Activated T-cell treated with anti-CD3 and anti-CD28 coated beads, Interleukin-2, amount 50 U/mL, for 1 hour (primary cell): ENCODE measurements around the gene PODNL1.

Experiments
- DNase-seq: peaks from one replicate; pipeline ENCODE4 v3.0.0-alpha.2; 2020

PODNL1 gene

DNA sequence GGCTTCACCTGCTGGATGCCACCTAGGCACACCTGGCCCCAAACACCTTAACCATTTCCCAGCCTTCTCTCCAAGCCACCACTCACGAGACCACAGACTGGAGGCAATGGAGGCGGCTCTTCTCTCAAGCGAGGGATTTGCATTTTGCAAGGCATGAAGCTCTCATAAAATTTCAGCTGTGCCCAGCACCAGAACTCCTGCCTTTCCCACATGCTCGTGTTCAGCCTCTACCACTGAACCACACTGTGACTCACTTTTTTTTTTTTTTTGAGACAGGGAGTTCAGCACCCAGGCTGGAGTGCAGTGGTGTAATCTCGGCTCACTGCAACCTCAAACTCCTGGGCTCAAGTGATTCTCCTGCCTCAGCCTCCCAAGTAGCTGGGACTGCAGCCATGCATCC, 50.7 kb downstream of the PODNL1 start:
- DNase-seq, result no peak

DNA sequence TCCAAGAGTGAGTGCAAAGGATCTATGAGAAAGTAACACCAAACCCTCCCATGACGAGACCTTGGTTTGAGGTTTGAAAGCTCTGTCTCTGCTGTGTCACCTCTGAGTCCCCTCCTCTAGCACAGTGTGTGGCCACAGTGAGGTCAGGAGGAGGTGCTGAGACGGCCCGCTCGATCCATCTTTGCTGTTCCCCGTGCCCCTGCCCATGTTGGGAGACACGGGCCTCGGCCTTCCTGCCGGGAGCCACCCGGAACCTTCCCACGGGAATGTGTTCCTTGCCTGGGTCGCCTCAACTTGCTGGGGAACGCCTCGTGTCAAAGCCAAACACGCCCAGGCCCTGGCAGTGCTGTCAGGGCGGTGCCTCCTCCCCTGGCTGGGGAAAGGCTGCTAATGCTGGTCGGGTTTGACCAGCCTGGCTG, 51.2 kb downstream of the PODNL1 start:
- no peak for DNase-seq

DNA sequence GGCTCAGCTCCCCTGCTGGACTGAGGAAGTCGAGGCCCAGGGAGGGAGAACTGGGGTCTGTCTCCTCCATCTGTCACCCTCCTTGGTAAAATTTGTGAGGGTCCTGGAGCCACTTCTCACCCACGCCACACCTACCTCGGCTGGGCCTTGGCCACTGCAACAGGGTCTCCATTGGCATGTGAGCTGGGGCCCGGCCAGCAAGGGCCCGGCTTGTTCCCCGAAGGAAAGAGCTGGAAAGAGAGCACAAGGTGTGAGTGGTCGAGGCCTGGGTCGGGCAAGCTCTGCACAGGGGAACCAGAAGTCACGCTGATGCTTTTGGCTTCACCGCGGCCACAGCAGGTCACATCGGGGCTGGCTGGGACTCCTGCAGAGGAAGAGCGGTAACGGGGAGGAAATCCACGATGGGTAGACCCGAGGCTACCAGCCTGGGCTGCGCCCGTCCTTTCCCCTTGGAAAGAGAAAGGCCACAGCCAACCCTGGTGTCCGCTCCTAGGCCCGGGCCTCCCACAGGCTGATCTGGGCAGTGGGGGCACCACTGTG, 52.3 kb downstream of the PODNL1 start:
- DNase-seq, result no peak

DNA sequence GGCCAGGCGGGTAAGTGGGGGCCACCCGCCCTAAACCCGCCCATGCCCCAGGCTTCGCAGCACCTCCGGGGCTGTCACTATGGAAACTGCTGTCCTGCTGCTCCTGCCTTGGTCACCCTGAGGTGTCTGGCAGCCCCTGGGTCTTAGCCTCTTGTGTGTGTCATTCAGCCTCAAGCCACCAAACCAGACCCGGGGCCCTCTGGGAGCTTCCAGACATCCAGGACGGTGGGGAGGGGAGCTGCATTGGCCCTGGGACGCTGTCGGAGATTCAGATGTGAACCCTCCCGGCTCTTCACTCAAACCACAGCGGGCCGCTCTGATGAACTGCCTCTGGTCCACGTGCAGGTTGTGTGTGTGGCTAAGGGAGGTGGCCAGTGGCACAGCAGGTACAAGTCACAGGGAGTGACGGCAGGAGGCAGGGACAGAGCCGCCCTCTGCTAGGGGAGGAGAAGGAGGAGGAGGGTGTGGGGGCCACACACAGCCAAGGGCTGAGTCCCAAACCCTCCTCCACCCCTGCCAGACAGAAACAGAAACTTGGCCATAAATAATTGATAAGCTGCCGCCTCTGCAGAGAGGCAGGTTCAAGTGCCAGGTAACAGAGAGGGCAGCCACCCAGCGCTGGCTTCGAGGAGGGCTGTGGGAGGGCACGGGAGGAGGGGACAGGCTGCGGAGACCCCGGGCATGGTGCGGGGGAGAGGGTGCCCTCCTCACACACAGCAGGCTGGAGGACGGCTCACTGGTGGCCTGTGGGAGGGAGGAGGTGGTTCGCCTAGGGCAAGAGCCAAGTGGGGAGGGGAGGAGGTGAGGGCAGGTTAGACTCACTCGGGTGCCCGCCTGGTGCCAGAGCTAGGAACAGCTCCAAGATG, 53.3 kb downstream of the PODNL1 start:
- no peak for DNase-seq

DNA sequence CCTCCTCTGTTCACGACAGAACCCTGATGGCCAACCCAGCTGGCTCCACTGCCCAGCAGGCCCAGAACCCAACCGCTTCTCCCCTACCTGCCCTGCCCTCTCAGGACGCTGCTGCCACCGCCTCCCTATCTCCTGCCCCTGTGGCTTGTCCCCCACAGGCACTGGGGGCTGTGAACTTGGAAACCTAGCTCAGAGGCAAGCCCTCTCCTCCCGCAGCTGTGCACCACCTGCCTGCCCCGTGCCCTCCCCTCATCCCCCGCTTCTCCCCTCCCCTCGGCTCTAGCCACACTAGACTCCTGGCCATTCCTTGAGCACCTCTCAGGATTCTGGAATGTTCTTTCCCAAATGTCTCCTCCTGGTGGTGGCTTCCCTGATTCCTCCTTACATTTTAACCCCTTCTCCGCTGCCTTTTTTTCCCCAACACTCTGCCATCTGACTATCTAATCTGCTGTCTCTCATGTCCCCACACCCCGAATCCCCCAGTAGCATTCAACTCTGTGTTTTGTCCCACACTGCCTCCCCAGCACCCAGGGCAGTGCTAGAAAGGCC, 54.6 kb downstream of the PODNL1 start:
- no peak for DNase-seq

DNA sequence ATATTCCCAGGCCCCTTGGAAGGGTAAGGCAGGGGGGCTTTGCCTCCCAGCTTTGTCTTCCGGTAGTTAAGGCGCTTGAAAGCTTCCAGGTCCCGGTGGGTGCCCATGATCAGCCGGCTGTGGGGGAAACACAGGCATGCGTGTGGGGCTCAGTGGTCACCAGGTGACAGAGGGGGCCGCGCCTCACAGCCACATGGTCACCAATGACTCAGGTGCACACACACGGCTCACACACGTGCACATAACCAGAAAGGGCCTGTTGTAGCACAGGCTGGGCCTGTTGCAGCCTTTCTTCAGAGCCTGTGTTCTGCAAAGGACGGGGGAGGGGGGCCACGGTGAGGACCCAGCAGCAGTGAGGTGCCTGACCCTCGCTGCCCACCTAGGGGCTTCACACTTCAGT, 55.4 kb downstream of the PODNL1 start:
- no peak for DNase-seq

DNA sequence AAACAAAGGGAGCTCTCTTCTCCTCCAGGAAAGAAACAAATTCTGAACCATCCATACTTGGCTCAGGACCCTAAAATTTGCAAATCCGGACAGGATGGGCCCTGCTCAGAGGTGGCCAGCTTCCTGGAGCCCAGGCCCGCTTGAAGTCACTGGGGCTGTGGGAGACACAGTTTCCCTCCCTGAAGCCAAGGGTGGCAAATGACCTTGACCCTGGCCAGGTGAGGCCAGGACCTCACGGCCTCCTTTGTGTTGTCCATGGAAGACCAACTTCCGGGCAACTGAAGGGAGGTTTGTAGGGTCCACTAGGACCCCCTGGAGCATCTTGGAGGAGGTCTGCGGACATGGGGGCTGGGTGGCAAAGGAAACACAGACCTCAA, 55.8 kb downstream of the PODNL1 start:
- no peak for DNase-seq

DNA sequence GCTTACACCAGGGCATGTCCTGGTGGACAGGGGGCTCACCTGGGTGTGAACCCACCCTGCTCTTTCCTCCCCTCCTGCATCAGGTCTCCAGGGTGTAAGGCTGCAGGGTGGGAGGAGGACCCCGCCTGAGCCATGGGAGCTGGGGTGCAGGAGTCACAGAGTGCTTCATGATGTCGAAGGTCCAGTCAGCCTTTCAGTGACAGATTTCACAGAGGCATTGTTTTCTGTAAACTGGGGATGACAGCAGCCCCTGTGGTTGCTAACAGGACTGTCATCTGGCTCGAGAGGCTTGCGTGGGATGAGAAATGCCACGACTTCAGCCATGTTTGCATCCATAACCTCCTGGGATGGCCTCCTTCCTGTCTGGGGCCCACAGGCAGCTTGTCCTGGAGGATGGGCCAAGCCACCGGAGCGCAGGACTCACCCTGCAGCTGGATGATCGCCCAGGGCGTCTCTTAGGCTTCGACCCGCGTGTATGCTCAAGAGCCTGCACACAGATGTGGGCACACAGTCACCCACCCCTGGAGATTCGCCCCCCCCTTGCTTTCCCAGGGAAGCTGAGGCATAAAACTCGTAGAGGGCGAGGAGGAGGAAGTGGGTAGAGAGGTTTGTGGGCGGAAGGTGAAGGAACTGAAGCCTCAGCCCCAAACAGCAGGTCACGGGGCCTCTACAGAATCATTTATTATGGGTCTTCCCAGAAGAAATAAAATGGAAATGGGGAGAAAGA, 56.4 kb downstream of the PODNL1 start:
- peak; percentile 41 for DNase-seq

DNA sequence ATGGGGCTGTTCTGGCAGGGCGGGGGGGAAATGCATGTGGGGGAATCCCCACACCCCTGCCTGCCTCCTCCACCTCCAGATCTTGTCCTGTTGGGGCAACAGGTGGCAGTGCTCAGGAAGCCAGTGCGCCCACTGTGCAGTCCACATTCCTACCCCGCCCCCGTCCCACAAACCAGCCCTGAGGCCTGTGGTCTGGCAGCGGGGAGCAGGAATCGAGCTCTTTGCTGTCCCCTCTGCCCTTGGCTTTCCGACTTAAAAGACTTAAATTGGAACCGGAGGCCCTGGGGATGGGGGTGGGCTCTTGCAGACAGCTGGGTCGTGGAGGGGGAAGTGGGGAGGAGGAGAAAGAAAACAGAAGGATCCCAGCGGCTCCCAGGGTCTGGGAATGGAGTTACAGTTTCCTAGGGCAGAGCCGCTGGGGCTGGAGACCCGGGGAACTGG, 56.9 kb downstream of the PODNL1 start:
- no peak for DNase-seq
